GM18907 (cell line): Measurements from ENCODE around the gene GRAP.

Experiments
- ATAC-seq: cut with Tn5 transposase; IDR thresholded peaks from one replicate; pipeline ENCODE4 v1.9.1; 2021; ENCODE audit warnings: mild to moderate bottlenecking, moderate library complexity; ENCODE audit not compliant: unreplicated experiment

Gene GRAP

GRCh38 chr17:19004421-19005136 lies 42.2 kb downstream of the GRAP start, which contains the start of gene FAM83G:
FAM83G (minus strand) TSS chr17:19004764; CDS start chr17:19004041, 723 bp downstream.
- ATAC-seq, result peak; percentile 64

- ATAC-seq, result no peak
Measured at GRCh38 chr17:19003543-19004420, 43.0 kb downstream of the GRAP start.

GRCh38 chr17:19002805-19003542 lies 43.8 kb downstream of the GRAP start:
- ATAC-seq, result no peak

- no peak for ATAC-seq
Measured at GRCh38 chr17:19001907-19002590, 44.7 kb downstream of the GRAP start.

GRCh38 chr17:19000531-19001325 lies 46.0 kb downstream of the GRAP start:
- ATAC-seq, result no peak

GRCh38 chr17:18999911-19000310 lies 46.8 kb downstream of the GRAP start:
- no peak for ATAC-seq

- ATAC-seq, result no peak
Measured at GRCh38 chr17:18999394-18999793, 47.4 kb downstream of the GRAP start.

GRCh38 chr17:18997650-18998196 lies 49.0 kb downstream of the GRAP start:
- ATAC-seq, result no peak

- ATAC-seq, result no peak
Measured at GRCh38 chr17:18996458-18996857, 50.3 kb downstream of the GRAP start.

GRCh38 chr17:18995220-18995619 lies 51.5 kb downstream of the GRAP start:
- no peak for ATAC-seq

GRCh38 chr17:18994631-18995030 lies 52.1 kb downstream of the GRAP start:
- ATAC-seq, result no peak

- no peak for ATAC-seq
Measured at GRCh38 chr17:18993905-18994526, 52.7 kb downstream of the GRAP start.

GRCh38 chr17:18992454-18993130 lies 54.2 kb downstream of the GRAP start:
- ATAC-seq, result peak; percentile 67

- ATAC-seq, result no peak
Measured at GRCh38 chr17:18991531-18992315, 55.0 kb downstream of the GRAP start.

GRCh38 chr17:18990331-18990730 lies 56.4 kb downstream of the GRAP start:
- no peak for ATAC-seq

GRCh38 chr17:18988546-18989173 lies 58.1 kb downstream of the GRAP start:
- no peak for ATAC-seq

GRCh38 chr17:18987862-18988545 lies 58.8 kb downstream of the GRAP start:
- ATAC-seq, result no peak
